Liver (tissue), 9 donors: ENCODE results near the gene PDXK. TPM values are rescaled to one million over a fixed set of nuclear protein-coding genes. Genes with fewer than 3 reads are reported as not detected.

Experiments
- DNase-seq: peaks from one replicate; pipeline ENCODE4 v3.0.0-alpha.2; 2017; ENCODE audit warnings: low spot score
- H3K27ac ChIP-seq, 2 donors: one replicate each; pipeline ENCODE4 v1.7.0; 2013; ENCODE audit warnings: inconsistent platforms in 2 of 2, low read length in 2 of 2, control low read depth in 1 of 2, low read depth in 1 of 2, mild to moderate bottlenecking in 1 of 2
- H3K27me3 ChIP-seq, 4 donors: one replicate each; pipeline versions ENCODE4 v1.6.1 to v1.7.0; 2013; ENCODE audit warnings: low read length in 3 of 4, inconsistent platforms in 1 of 4, mild to moderate bottlenecking in 1 of 4, moderate library complexity in 1 of 4; ENCODE audit not compliant: control insufficient read depth in 4 of 4, insufficient read depth in 4 of 4
- H3K36me3 ChIP-seq, 4 donors: one replicate each; pipeline versions ENCODE4 v1.6.1 to v1.7.0; 2013; ENCODE audit warnings: low read length in 3 of 4, mild to moderate bottlenecking in 3 of 4, low read depth in 1 of 4, moderate library complexity in 1 of 4; ENCODE audit not compliant: control insufficient read depth in 4 of 4, insufficient read depth in 3 of 4
- H3K4me1 ChIP-seq, 4 donors: one replicate each; pipeline versions ENCODE4 v1.6.1 to v1.7.0; 2013; ENCODE audit warnings: low read length in 3 of 4, mild to moderate bottlenecking in 3 of 4, moderate library complexity in 1 of 4; ENCODE audit not compliant: control insufficient read depth in 4 of 4, insufficient read depth in 4 of 4
- H3K4me3 ChIP-seq, 3 donors: one replicate each; pipeline versions ENCODE4 v1.6.1 to v1.7.0; 2013; ENCODE audit warnings: low read length in 3 of 3, control low read depth in 1 of 3, low read depth in 1 of 3, mild to moderate bottlenecking in 1 of 3
- H3K9ac ChIP-seq, 2 donors: one replicate each; pipeline ENCODE4 v1.7.0; 2013; ENCODE audit warnings: low read length in 2 of 2, mild to moderate bottlenecking in 2 of 2, moderate library complexity in 2 of 2, control low read depth in 1 of 2, low read depth in 1 of 2
- H3K9me3 ChIP-seq, 4 donors: one replicate each; pipeline versions ENCODE4 v1.6.1 to v1.7.0; 2013; ENCODE audit warnings: low read length in 3 of 4; ENCODE audit not compliant: control insufficient read depth in 4 of 4
- ATF3 ChIP-seq: IDR thresholded peaks from 2 replicates; pipeline ENCODE4 v1.6.1; 2016; ENCODE audit warnings: antibody characterized with exemption
- FOXA1 ChIP-seq: IDR thresholded peaks from 2 replicates; pipeline ENCODE4 v1.6.1; 2016; ENCODE audit warnings: antibody characterized with exemption
- FOXA2 ChIP-seq: IDR thresholded peaks from 2 replicates; pipeline ENCODE4 v1.6.1; 2016; ENCODE audit warnings: antibody characterized with exemption
- GABPA ChIP-seq, 2 donors: IDR thresholded peaks in 1 of 2; conservative IDR thresholded peaks in 1 of 2; 2 replicates each; pipeline ENCODE4 v1.6.1; 2016; ENCODE audit warnings: antibody characterized with exemption in 2 of 2, mild to moderate bottlenecking in 1 of 2, moderate library complexity in 1 of 2
- HNF4G ChIP-seq: IDR thresholded peaks from 2 replicates; pipeline ENCODE4 v1.6.1; 2016; ENCODE audit warnings: antibody characterized with exemption
- JUND ChIP-seq, 2 donors: IDR thresholded peaks; 2 replicates each; pipeline ENCODE4 v1.6.1; 2016; ENCODE audit warnings: antibody characterized with exemption in 2 of 2
- RAD21 ChIP-seq, 2 donors: IDR thresholded peaks; 2 replicates each; pipeline ENCODE4 v1.6.1; 2016; ENCODE audit warnings: antibody characterized with exemption in 2 of 2, mild to moderate bottlenecking in 2 of 2
- REST ChIP-seq: IDR thresholded peaks from 2 replicates; pipeline ENCODE4 v1.6.1; 2016; ENCODE audit warnings: antibody characterized with exemption, mild to moderate bottlenecking
- RXRA ChIP-seq, 2 donors: IDR thresholded peaks; 2 replicates each; pipeline ENCODE4 v1.6.1; 2017 to 2018; ENCODE audit warnings: antibody characterized with exemption in 2 of 2, mild to moderate bottlenecking in 1 of 2
- SP1 ChIP-seq: IDR thresholded peaks from 2 replicates; pipeline ENCODE4 v1.6.1; 2018; ENCODE audit warnings: antibody characterized with exemption, mild to moderate bottlenecking
- TAF1 ChIP-seq: conservative IDR thresholded peaks from 2 replicates; pipeline ENCODE4 v1.6.1; 2016; ENCODE audit warnings: antibody characterized with exemption, mild to moderate bottlenecking
- YY1 ChIP-seq: IDR thresholded peaks from 2 replicates; pipeline ENCODE4 v1.6.1; 2016; ENCODE audit warnings: antibody characterized with exemption, mild to moderate bottlenecking
- WGBS: extraction: QIAGEN DNeasy Blood & Tissue Kit; methylation state at CpG from one replicate; pipeline ENCODE4 v1.1.7; 2013; 5-methylcytosine and 5-hydroxymethylcytosine counted together
- polyA plus RNA-seq, 2 donors: library from polyadenylated mRNA; stranded (reverse) in 1 of 2; unstranded in 1 of 2; fragments of 200-250 nt in 1 of 2; fragments of >200 nt in 1 of 2; fragmentation: Nextera tagmentation in 1 of 2; extraction: Ambion mirVana in 1 of 2; gene quantifications; one replicate each; pipeline versions ENCODE4 v1.2.1 to v1.2.3, GENCODE V29; 2013 to 2015
- total RNA-seq, 2 donors: library from RNA; depleted of rRNA; stranded (reverse); fragments of >200 nt; gene quantifications; one replicate each; pipeline ENCODE4 v1.2.3, GENCODE V29; 2014
- TF ChIP-seq, protein P1 (sequence below): IDR thresholded peaks from 2 replicates; pipeline ENCODE4 v1.6.1; 2016; ENCODE audit warnings: antibody characterized with exemption
- donor health status: healthy.
- donor health status: healthy.
- donor health status: healthy.
- donor health status: healthy.
- donor health status: healthy.

PDXK gene
- total and polyA plus RNA-seq, 4 donors, result 20.5 to 104 (median 34.9) TPM

- WGBS, result 93% methylated on average over 10 of the region's 10 CpGs
- no peak for DNase-seq
- Histone ChIP-seq H3K4me3 (no peak overlapping the region), H3K27me3 (no peaks in the 10 kb centered on the region), H3K9me3 (no peaks in the 10 kb centered on the region), H3K4me1 (peaks cover 0 to 2% (median 0%) of the 10 kb centered on the region in 4 donors), H3K9ac (no peak overlapping the region), H3K27ac (no peak overlapping the region), H3K36me3 (peaks cover 3 to 18% (median 5%) of the 10 kb centered on the region in 4 donors)
- no peak for TF ChIP-seq JUND (IDR thresholded peaks at IDR 0.05)
- TF ChIP-seq FOXA1, result no peak
- TF ChIP-seq YY1, result no peak
- no peak for TF ChIP-seq REST
- TF ChIP-seq HNF4G, result no peak
- no peak for TF ChIP-seq RAD21 (IDR thresholded peaks at IDR 0.05)
- TF ChIP-seq, protein P1, sequence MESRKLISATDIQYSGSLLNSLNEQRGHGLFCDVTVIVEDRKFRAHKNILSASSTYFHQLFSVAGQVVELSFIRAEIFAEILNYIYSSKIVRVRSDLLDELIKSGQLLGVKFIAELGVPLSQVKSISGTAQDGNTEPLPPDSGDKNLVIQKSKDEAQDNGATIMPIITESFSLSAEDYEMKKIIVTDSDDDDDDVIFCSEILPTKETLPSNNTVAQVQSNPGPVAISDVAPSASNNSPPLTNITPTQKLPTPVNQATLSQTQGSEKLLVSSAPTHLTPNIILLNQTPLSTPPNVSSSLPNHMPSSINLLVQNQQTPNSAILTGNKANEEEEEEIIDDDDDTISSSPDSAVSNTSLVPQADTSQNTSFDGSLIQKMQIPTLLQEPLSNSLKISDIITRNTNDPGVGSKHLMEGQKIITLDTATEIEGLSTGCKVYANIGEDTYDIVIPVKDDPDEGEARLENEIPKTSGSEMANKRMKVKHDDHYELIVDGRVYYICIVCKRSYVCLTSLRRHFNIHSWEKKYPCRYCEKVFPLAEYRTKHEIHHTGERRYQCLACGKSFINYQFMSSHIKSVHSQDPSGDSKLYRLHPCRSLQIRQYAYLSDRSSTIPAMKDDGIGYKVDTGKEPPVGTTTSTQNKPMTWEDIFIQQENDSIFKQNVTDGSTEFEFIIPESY, result no peak
- TF ChIP-seq SP1, result no peak
- TF ChIP-seq TAF1, result no peak
- no peak for TF ChIP-seq GABPA (IDR thresholded peaks at IDR 0.05 in 1 of 2, conservative IDR thresholded peaks at IDR 0.05 in 1 of 2)
- TF ChIP-seq ATF3, result no peak
- no peak for TF ChIP-seq FOXA2
- TF ChIP-seq RXRA (IDR thresholded peaks at IDR 0.05), result no peak
These were observed 45.1 kb downstream of the PDXK start for GRCh38 chr21:43763901-43764523.

DNA sequence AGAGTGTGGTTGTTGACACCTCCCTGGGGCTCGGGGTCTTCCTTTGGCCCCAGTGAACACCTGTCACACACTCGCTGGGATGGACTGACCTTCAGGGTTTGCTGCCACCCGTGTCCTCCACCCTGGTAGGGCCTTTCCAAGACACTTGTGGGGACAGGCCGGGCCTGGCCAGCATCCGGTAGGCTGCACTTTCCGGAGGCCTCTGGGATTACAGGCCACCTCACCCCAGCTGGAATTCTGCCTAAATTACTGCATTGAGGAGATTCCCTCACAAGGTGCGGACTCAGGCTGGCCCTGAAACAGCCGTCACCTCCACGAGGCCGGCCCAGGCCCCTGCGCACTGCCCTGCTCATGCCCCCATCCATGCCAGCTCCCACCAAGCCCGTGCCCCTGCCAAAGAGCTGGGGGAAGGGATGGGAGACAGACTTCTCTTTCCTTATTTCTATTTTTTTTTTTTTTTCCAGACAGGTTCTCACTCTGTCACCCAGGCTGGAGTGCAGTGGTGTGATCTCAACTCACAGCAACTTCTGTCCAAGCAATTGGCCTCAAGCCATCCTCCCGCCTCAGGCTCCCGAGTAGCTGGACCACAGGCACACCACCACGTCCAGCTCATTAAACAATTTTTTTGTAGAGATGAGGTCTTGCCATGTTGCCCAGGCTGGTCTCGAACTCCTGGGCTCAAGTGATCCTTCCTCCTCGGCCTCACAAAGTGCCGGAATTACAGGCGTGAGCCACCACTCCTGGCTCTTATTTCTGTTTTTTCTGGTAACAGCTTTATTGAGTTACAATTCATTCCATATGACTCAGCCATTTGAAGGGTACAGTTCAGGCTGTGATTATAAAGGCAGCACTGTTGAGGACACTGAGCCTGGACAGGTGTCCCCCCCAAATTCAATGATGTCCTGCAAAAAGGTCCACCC lies 45.9 kb downstream of the PDXK start:
- H3K9ac ChIP-seq, result no peak overlapping the region
- no peak overlapping the region for H3K27ac ChIP-seq
- DNase-seq, result no peak
- H3K36me3 ChIP-seq, result peaks cover 3 to 13% (median 5%) of the 10 kb centered on the region in 4 donors
- WGBS, result 87% methylated on average over 19 of the region's 19 CpGs
- H3K27me3 ChIP-seq, result no peaks in the 10 kb centered on the region
- no peaks in the 10 kb centered on the region for H3K9me3 ChIP-seq
- H3K4me3 ChIP-seq, result no peak overlapping the region
- H3K4me1 ChIP-seq, result peaks cover 0 to 2% (median 0%) of the 10 kb centered on the region in 4 donors
- TF ChIP-seq RXRA (IDR thresholded peaks at IDR 0.05) (no peak), HNF4G (no peak)
